Measurements from ENCODE around the gene PMPCA.
"Not testable (repeated sequence)": the region's sequence is repeated elsewhere in the genome, so short reads cannot be mapped to it uniquely, and the experiment has no call there.

PMPCA gene

DNA sequence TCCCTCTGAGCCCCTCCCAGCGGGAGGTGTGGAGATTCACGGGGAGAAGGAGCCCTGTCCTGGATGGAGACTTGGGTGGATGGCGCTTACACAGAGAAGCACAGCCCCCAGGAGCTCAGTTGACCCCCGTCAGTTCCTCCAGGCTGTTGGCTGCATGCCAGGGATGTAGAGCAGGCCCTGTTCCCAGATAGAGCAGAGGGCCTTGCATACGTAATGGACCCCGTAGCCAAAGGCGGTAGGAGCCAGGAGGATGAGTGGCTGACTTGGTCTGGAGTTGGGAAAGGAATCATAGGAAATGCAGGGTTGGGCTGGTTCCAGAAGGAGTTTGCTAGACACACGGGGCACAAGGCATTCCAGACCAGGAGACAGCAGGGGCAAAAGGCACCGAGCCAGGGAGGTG is 2.5 kb downstream of the PMPCA start:
- no peak for DNase-seq (ENCODE audit: low spot score)

DNA sequence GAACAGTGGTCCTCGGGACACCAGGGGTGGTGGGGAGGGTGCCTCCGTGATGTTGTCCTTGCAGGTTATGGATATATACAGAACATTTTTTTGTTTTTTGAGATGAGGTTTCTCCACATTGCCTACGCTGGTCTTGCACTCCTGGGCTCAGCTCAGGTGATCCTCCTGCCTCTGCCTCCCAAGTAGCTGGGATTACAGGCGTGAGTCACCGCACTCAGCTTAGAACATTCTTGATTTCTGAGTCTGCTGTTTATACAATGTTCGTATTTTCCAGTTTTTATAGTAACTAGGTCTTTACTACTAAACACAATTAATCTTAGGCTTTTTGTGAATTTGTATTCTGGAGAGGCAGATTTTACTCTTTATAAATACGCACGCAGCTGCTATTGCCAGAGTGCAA is 6.0 kb downstream of the PMPCA start:
- DNase-seq (ENCODE audit: low spot score) = no peak

DNA sequence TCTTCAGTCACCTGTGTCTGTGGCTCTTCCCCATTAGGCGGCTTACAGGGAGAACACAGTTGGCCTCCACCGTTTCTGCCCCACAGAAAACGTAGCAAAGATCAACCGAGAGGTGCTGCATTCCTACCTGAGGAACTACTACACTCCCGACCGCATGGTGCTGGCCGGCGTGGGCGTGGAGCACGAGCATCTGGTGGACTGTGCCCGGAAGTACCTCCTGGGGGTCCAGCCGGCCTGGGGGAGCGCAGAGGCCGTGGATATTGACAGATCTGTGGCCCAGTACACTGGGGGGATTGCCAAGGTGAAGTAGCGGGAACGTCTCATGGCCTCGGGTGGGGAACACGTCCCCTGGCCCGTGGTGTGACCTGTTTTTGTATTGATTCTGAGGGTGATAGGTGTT is 6.5 kb downstream of the PMPCA start:
- DNase-seq (ENCODE audit: low spot score) = no peak

DNA sequence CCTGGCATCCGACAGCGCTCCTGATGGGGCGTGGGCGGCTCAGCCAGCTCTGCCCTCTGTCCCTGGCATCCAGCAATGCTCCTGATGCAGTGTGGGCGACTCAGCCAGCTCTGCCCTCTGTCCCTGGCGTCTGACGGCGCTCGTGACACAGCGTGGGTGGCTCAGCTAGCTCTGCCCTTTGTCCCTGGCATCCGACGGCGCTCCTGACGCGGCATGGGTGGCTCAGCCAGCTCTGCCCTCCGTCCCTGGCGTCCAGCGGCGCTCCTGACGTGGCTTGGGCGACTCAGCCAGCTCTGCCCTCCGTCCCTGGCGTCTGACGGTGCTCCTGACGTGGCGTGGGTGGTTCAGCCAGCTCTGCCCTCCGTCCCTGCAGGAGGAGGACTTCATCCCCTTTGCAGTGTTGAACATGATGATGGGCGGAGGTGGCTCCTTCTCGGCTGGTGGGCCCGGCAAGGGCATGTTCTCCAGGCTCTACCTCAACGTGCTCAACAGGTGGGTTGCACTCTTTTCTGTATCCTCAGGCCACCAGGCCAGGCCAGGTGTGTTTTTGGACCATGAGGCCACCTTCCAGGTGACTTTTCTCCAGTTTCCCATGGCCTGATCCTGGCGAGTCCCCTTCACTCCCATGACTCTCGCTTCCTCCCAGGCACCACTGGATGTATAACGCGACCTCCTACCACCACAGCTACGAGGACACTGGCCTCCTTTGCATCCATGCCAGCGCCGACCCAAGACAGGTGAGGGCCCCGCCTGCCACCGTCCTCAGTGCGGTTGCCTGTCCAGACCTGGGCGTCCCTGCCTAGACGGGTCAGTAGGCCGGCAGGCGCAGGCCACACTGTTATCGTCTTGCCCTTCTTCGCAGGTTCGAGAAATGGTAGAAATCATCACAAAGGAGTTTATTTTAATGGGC is 8.0 kb downstream of the PMPCA start:
- no peak for DNase-seq (ENCODE audit: low spot score)

DNA sequence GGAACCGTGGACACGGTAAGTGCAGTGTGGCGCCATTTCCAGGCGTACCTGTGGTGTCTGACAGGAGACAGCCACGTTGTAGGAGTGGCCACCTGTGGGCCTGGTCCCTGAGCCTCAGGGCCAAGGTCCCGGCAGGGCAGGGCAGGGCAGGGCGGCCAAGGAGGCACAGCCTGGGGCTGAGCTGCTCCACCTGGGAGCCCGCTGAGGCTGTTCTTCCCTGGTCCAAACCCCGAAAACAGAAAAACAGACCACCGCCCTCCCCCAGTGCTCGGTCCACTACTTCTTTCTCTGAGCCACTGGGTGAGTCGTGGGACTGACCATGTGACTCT is 8.6 kb downstream of the PMPCA start:
- DNase-seq (ENCODE audit: low spot score) = no peak

DNA sequence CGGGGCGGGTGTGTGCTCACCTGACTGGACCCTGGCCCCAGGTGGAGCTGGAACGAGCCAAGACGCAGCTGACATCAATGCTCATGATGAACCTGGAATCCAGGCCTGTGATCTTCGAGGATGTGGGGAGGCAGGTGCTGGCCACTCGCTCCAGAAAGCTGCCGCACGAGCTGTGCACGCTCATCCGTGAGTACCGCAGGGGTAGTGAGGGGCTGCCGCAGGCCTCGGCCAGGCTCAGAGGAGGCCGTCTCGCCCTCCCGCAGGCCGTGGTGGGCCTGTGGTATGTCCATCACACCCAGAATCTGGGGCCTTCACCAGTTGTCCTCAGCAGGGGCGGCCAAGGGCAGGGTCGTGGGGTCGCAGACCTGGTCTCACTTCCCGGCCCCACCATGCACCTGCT is 11.3 kb downstream of the PMPCA start:
- DNase-seq (ENCODE audit: low spot score) = no peak

DNA sequence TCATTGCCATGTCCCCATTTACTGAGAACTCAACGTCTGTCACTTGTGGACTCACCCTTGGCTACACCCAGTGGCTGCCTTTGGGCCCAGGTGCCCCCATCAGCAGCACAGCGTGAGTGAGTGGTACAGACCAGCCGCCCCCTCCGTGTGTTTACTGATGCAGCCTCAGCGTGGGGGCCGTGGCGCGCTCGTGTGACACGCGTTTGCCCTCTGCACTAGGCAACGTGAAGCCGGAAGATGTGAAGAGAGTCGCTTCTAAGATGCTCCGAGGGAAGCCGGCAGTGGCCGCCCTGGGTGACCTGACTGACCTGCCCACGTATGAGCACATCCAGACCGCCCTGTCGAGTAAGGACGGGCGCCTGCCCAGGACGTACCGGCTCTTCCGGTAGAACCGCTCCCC is 12.4 kb downstream of the PMPCA start:
- DNase-seq (ENCODE audit: low spot score) = no peak

DNA sequence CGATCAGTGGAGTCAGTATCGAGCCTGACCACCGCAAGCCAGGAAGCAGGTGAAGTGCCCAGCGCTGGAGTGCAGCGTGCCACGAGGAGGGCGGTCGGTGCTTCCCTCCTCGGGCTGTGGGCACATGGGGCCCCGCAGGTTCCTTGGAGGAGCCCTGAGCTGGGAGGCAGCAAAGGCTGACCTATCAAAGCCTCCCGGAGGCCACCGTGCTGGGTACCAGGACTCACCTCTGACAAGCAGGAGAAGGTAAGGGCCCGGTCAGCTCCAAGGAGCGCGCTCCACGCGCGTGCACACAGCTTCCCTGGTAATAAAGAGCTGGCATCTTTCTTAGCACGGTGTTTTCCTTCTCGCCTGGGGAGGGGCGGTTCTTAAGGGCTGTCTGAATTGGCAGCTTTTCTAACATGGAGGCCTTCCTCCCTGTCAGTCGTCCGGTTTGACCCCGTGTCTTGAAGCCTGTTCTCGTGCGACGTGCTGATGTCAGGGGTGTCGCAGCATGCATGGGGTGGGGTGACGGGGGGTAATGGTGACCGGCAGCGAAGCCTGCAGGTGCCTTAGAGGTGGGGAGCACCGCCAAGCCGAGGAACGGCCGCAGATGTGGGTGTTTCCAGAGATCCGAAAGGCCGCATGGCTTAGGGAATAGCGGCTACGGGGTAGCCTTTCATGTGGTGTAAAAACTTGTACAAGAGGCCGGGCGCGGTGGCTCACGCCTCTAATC is 13.1 kb downstream of the PMPCA start:
- no peak for DNase-seq (ENCODE audit: low spot score)

DNA sequence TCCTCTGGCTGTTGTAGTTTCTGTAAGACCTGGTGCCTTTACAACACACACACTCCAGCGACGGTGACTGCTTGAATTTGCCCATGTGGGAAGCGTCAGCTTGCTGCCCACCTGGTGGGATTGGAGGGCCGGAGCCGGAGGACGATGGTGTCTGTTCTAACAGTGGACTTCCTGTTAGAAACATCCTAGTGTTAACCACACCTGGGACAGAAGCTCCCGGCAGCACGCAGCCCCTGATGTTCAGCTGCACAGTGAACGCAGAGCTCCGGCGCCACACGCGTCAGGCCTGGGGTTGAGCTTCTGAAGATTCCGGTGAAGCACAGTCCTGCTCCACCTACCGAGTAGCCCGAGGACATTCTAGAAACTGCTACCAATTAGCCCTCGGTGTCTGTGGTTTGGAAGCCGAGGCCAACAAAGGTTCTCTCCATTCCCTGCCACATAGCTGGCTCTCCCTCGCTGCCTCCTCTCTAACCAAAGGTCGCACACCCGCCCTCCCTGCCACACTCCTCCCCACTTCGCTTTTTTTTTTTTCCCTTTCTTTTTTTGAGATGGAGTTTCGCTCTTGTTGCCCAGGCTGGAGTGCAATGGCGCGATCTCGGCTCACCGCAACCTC is 14.4 kb downstream of the PMPCA start:
- DNase-seq (ENCODE audit: low spot score) = no peak

DNA sequence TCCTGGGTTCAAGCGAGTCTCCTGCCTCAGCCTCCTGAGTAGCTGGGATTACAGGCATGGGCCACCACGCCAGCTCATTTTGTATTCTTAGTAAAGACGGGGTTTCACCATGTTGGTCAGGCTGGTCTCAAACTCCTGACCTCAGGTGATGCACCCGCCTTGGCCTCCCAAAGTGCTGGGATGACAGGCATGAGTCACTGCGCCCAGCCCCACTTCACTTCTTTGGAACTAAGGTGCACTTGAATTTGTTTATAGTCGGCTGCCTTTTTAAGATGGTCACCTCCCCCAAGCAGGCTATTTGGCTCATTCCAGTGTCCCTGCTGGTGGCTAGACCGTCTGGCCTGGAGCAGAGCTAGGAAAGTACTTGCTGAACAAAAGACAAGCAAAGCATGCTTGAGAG is 14.9 kb downstream of the PMPCA start:
- not testable (repeated sequence) for DNase-seq (ENCODE audit: low spot score)

DNA sequence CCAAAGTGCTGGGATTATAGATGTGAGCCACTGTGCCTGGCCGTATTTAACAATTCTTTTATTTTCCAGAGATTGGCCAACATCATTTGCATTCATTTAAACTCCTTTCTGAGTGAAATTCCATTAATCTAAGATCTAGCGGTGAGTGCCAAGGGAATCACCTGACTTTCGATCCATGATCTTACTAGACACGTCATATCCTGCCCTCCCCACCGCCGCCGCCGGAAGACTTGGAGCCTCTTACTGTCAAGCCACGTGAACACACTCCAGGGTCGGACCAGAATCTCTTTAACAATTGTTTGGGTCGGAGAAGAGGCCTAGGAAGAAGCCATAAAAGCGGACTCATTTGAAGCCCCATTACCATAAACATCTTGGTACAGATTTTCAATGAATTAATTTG is 16.3 kb downstream of the PMPCA start:
- no peak for DNase-seq (ENCODE audit: low spot score)

DNA sequence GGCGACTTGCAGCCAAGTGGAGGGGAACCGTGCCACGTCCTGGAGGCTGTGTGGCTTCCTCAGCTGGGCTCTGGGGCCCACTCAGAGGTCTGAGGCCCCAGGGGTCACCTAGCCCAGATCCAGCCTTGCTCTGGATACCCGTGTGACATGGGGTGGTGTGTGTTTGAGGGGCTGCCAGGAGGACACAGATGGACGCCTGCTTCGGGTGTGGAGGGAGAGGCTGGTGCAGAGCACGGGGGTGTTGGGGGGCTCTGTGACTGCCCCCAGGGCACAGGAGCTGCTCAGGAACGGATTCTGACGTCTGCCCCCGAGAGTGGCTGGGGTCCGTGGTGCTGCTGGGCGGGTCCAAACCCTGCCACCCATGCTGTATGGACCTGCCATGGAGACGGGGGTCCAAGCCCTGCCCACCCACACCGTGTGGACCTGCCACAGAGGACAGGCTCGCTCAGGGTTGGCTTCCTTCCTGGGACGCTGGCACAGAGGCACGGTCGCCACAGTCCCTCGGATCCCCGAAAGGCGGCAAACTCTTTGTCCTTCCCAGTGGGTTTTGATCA is 18.7 kb downstream of the PMPCA start:
- DNase-seq (ENCODE audit: low spot score) = no peak

DNA sequence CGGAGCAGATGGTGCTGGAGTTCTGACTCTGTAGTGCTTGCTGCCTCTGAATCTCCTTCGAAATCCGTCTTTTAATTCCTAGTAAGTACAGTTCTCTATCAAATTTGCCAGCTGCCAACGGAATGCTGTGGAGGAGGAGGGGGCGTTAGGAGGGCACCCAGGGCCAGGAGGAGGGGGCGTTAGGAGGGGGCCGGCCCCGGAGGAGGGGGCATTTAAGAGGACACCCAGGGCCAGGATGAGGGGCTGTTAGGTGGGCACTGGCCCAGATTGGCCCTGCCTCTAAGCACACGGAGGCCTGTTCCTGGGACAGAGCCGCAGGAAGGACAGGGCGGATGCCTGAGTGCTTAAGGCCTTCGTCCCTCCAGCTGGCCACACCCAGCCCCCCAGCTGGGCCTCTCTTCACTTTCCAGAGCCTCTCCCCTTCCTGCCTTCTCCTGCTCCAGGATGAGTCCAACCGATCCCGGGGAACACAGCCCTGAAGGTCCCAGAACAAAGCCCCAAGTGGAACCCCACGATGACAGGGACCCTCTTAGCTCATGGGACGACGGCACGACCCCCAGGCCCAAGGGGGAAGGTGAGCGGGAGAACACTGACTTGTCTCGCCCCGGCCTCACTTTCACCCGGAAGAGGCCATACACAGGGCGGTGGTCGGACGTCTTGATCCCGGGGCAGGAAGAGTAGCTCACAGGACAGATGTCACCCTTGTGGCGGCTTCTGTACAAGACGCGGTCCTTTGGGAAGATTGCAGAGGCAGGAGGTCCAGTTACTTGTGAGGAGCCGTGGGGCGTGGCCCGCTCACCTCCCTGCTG is 19.4 kb downstream of the PMPCA start:
- no peak for DNase-seq (ENCODE audit: low spot score)

DNA sequence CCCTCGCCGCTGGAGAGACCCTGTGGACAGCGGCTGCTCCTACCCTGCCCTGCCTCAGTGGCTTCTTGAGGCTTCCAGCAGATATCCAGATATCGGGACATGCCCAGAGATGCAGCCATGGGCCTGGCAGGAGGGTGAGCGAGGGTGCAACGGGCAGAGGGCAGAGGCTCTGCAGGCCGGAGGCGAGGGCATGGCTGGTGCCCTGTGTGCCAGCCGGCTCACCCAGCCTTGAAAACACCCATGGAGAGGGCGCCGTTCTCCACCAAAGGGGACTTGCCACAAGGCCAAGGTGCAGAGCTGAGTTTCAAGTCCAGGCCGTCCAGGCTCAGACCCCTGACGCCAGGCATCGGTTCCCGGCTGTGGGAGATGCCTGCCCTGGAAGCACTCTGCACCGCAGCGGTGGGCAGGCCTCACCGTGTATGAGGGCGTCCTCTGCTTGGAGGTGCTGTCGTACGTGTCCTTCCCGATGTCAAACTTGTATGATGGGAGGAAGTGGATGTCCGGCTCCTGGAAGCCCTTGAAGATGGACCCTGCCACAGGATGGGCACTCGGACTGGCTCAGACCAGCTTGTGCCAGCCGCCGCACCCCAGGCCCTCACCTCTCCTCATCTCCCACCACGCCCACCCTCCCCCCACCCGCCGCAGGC is 20.3 kb downstream of the PMPCA start:
- no peak for DNase-seq (ENCODE audit: low spot score)

DNA sequence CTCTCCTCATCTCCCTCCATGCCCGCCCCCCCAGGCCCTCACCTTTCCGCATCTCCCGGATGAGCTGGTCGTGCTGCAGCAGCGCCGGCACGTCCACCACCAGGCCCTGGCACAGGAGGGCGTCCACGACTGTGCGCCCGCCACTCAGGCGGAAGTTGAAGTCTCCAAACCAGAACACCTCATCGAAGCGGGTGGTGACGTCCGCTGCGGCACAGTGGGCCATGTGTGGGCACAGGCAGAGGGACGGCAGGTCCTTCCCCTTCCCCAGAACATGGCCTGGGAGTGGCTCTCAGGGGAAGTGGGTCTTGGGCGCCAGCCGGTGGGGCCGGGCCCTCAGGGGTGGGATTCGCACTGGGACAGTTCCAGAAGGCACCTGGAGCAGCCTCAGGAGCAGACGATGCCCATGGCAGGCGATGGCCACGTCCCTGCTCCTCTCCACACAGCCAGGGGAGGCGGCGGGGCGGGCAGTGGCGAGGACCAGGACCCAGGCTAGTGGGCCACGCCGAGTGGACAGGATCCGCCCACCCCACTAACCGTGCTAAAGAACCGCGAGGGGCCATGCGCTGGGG is 21.4 kb downstream of the PMPCA start:
- DNase-seq (ENCODE audit: low spot score) = no peak

DNA sequence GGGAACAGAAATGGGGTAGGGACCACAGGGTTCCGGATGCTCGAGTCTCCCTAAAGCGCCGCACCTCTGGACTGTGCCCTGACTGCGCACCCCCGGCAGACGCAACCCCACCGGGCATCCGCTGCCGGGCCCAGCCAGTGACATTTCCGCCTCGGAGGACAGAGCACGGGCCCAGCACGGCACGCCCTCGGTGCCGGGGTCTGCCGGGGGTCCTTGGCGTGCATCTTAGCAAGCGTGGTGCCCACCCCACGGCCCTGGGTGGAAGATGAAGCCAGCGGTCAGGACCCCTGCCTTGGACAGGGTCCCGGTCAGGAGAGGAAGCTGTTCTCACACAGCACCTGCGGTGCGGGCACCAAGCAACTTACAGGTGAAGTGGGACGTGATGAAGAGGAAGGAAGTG is 22.1 kb downstream of the PMPCA start:
- DNase-seq (ENCODE audit: low spot score) = no peak

DNA sequence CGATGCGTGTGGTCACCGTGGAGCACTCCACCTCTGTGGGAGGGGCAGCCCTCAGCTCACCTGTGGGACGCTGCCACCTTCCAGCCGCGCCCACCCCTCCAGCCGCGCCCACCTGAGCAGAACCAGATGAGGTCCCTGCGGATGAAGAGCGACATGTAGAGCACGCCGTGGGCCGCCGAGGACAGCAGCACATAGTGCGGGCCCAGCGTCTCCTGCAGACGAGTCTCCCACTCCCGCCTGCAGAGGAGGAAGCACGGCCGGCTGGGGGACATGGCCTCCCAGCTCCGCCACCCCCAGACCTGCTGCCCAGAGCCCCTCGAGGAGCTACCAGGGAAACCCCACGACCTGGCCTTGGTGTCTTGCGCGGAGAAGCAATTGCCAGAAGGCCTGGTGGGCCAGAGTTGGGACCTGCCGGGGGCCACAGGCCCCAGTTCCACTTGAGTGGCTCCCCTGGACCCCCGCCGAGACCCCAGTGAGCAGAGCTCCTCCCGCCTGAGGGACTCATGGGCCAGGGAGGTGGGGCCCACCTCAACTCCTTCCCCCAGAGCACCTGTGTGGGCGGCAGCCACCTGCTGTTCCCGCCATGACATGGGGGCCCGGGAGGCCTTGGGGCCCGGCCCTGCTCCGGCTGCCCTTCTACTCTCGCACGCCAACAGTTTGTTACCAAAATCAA is 22.7 kb downstream of the PMPCA start:
- no peak for DNase-seq (ENCODE audit: low spot score)

DNA sequence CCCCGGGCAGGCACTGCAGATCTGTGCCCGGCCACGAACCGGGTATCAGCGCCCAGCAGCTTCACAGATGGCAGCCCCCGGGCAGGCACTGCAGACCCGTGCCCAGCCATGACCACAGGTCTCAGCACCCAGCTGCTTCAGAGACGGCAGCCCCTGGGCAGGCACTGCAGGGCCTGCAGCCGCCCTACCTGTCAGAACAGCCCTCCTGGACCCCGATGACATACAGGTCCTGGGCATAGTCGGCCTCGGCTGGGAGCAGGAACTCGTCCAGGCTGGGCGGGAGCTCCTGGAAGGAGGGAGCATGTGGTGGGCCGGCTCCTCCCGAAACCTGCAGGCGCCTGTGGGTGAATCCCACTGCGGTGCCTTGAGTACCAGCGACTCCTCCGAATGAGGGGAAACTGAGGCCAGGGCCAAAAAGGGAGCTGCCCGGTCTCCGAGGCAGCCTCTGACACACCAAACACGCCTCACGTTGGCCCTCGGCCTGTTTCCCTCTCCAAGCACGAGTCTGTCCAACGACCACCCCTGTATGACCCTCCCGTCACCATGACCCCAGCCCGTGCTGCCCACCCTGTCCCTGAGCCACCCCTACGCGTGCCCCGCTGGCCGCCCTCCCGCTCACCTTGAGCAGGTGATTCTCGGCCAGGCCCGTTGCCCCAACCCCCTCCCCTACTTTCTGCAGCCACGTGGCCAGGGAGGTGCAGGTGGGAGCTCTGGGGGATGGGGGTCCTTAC is 23.6 kb downstream of the PMPCA start:
- DNase-seq (ENCODE audit: low spot score) = no peak

DNA sequence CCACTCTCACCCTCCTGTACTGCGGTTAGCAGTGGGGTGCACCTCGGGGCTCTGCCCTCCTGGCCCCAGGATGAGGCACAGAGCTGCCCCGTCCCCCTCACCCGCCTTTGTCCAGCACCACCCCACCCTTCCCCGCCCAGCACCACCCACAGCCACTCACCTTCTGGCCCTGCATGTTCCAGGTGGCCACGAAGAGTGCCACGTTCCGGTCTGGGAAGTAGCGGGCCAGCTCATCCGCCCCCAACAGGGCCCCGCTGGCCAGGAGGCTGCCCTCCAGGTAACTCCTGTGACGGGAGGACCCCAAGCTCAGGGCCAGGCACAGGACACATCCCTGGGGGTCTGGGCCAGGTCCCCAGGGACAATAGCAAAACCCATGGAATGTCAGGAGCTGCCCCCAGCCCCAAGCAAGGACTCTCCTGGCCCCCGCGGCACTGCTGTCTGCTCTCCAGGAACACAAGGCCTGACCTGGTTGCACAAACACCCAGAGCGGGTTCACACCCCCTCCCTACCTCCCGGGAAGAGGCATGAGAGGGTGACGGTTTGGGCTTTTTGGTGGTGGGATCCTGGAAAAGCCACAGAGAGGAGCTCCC is 24.2 kb downstream of the PMPCA start:
- no peak for DNase-seq (ENCODE audit: low spot score)
